VCaP (cell line): ENCODE results near the gene THUMPD3.
A peak's percentile ranks its signal among the peaks of the same experiment; 100 is the strongest.

Experiments
- H3K27ac ChIP-seq: fragments of 450-650 bp; 2 replicates; pipeline ENCODE4 v1.5.1; 2017
- TF ChIP-seq, protein P1 (sequence below): fragments of 450-650 bp; conservative IDR thresholded peaks from 2 replicates; pipeline ENCODE4 v1.5.1; 2017; ENCODE audit warnings: mild to moderate bottlenecking, moderate library complexity

THUMPD3 gene

DNA sequence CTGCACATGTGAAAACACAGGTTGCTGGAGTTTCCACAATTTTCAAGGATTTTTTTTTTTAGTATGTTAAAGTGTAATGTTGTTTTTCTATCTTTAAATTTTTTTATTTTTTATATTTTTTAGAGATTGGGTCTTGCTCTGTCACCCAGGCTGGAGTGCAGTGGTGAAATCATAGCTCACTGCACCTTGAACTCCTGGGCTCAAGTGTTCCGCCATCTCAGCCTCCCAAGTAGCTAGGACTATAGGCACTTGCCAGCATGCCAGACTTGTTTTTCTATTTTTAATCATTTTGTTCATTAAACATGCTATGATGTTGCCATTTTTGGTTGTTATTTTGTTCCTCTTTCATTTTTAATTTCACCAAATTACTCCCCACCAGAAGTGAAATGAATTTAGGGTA lies 16.7 kb upstream of the THUMPD3 start:
- no peak overlapping the region for H3K27ac ChIP-seq
- TF ChIP-seq, protein P1, sequence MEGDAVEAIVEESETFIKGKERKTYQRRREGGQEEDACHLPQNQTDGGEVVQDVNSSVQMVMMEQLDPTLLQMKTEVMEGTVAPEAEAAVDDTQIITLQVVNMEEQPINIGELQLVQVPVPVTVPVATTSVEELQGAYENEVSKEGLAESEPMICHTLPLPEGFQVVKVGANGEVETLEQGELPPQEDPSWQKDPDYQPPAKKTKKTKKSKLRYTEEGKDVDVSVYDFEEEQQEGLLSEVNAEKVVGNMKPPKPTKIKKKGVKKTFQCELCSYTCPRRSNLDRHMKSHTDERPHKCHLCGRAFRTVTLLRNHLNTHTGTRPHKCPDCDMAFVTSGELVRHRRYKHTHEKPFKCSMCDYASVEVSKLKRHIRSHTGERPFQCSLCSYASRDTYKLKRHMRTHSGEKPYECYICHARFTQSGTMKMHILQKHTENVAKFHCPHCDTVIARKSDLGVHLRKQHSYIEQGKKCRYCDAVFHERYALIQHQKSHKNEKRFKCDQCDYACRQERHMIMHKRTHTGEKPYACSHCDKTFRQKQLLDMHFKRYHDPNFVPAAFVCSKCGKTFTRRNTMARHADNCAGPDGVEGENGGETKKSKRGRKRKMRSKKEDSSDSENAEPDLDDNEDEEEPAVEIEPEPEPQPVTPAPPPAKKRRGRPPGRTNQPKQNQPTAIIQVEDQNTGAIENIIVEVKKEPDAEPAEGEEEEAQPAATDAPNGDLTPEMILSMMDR = no peak

DNA sequence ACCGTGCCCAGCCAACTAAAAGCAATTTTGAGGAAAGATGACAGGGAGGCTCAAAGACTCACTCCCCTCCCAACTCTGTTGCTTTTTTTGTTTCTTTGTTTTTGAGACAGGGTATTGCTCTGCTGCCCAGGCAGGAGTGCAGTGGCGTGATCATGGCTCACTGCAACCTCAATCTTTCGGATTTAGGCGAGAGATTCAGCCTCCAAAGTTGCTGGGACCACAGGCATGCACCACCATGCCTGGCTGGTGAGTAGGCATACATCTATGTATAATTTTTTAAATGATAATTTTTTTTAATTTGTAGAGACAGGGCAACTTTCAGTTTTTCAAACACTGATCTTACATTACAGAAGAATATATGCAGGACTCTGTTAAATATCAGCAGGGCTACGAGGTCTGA lies 15.8 kb upstream of the THUMPD3 start:
- H3K27ac ChIP-seq = no peak overlapping the region

DNA sequence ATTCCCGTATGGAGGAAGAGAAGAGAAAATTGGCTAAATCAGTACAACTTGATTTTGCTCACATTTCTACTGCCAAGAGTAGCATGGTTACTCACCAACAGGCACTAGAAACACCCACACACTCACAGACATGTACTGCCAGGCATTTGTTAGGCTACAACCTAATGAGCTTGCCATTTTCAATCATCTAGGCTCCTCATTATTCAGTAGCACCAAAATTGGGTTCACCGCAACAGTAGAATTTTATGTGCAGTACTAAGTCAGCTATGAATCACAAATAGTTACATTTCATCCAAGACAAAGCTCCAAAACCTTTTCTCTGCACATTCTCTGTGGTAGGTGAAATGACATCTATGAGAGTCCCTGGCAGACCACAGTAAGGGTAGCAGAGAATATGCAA lies 15.0 kb upstream of the THUMPD3 start:
- H3K27ac ChIP-seq = peak overlapping the region; percentile 93; the same call in 1 of the 2 replicates
- TF ChIP-seq, protein P1 = no peak

More for the DNA sequence above, 15.8 kb upstream of the THUMPD3 start:
- TF ChIP-seq, protein P1 = no peak

DNA sequence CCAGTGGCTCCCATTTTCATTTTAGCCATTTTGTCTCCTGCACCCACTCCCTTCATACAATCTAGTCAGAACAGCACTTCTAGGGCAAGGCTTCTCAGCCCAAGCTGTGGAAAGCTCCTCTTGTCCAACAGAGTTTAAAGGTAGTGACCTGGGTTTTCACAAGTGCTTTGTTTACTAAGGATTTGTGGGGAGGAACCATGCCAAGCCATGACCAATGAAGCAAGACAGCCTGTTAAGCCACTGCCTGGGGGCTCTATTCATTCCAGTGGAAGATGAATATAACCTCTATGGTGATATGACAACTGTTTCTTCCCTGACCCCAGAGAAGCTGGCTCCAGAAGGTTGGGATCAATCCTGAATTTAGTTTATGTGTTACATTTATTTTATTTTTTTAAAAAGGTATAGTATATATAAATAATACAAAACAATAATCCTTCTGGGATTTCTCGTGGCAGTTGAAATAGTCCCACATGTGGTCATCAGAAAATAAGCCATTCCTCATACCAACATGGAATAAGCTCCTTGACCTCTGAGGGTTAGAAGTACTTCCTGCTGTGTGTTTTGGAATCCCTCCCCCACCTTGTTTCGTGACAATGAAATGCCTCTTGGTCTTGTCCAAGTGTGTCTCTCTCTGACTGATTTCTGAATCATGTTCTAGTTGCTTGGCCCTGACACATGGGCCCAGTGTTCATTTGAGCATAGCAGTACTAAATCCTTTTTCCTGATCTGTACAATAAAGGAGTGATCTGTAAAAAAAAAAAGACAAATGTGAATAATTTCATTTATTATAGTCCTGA lies 13.3 kb upstream of the THUMPD3 start:
- peak overlapping the region; percentile 93 for H3K27ac ChIP-seq
- TF ChIP-seq, protein P1 = no peak

DNA sequence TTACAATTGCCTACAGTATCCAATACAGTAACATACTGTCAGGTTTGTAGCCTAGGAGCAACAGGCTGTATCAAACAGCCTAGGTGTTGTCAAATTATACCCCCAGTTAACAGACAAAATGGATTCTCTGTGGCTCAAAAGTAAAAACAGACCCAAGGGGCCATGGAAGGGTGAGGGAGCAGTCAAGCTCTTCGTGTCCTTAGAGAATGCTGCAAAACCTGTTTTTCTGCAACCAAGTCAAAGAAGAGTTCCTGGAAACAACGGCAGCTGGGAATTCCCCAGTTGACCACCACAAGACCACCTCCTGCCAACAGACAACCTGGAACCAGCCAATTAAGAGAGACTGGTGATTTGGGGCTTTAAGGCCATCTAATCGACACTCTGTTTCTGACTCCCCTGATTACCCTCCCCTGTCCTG lies 11.1 kb upstream of the THUMPD3 start:
- H3K27ac ChIP-seq = peak overlapping the region; percentile 93
- TF ChIP-seq, protein P1 = no peak

DNA sequence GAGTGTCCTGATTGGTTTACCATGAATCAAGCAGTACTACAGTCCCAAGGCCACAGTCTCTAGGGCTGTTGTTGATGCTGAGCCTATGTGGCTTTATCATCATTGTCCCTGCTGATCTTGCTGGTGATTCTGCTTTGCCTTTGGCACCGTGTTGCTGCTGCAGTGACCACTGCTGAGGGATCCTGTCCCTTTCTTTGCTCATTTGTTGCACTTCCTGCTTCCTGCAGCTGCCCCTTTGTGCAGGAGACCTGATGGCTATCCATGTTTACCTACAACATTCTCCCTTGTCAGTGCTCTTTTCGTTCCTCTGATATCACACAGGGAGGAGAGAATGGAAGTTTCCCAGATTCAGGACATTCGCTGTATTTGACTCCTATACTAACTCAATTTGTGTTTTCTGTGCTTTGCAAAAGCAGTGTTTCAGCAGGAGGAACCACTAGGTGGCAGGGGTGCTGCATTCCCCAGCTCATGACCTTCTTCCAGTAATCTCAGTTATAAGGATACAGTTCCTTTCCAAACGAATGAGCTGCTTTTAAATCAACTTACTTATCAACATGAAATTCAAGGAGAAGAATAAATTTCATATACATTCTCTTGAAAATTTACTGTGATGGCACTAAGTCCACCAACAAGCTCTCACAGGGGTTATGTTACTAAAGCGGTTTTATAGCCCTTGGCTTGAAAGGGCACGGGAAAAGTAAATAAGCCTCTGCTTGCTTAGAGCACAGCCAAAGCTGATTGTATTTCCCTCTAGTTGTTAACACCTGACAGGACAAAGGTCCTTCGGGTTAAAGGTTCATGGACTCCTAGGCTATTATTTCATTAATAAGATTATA lies 9.7 kb upstream of the THUMPD3 start:
- TF ChIP-seq, protein P1 = peak; percentile 98
- H3K27ac ChIP-seq = peak overlapping the region; percentile 93

DNA sequence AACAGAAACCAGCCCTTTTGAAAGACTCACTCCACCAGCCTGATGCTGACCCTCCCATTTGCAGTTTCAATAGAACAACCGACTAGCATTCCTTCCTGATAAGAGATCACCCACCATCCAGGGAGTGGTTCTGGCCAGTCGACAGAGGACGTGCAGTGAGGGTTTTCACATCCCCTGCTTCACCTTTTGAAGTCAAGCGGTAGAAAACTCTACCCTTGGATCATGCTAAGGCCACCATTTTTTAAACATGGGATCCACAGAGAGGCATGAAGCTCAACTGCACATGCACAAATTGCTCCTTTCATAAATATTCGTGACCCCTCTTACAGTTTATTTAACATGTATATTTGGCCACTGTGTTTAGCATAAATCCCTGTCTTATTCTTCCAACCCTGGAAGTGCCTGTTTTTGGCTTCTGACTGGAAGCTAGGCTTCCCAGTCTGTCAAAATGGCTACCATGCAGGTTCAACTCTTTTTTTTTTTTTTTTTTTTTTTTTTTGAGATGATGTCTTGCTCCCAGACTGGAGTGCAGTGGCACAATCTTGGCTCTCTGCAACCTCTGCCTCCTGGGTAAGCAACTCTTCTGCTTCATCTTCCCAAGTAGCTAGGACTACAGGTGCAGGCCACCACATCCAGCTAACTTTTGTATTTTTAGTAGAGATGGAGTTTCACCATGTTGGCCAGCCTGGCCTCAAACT lies 1.0 kb upstream of the THUMPD3 start:
- H3K27ac ChIP-seq = peak overlapping the region; percentile 91
- TF ChIP-seq, protein P1 = no peak
